ENCODE results near the gene IGFL2.
"Not testable (repeated sequence)": the region's sequence is repeated elsewhere in the genome, so short reads cannot be mapped to it uniquely, and the experiment has no call there.

Gene IGFL2

GRCh38 chr19:46189971-46190888 is 42.2 kb downstream of the IGFL2 start:
- no peak for DNase-seq

GRCh38 chr19:46191356-46191755 is 43.3 kb downstream of the IGFL2 start:
- DNase-seq, result no peak

GRCh38 chr19:46191972-46192371 is 43.9 kb downstream of the IGFL2 start:
- DNase-seq, result no peak

GRCh38 chr19:46192626-46192991 is 44.6 kb downstream of the IGFL2 start:
- not testable (repeated sequence) for DNase-seq

- DNase-seq, result peak in 3 of 58 donors; percentile 1 to 50 (median 10)
These were observed 45.1 kb downstream of the IGFL2 start for GRCh38 chr19:46192992-46193650.

- no peak for DNase-seq
These were observed 45.6 kb downstream of the IGFL2 start for GRCh38 chr19:46193678-46194077.

- DNase-seq, result no peak
These were observed 47.1 kb downstream of the IGFL2 start for GRCh38 chr19:46195104-46195503.

GRCh38 chr19:46195919-46196318 is 47.9 kb downstream of the IGFL2 start:
- not testable (repeated sequence) for DNase-seq

- DNase-seq, result no peak
These were observed 48.5 kb downstream of the IGFL2 start for GRCh38 chr19:46196410-46197124.

- no peak for DNase-seq
These were observed 49.5 kb downstream of the IGFL2 start for GRCh38 chr19:46197314-46198070.

GRCh38 chr19:46198756-46199155 is 50.7 kb downstream of the IGFL2 start:
- no peak for DNase-seq

- DNase-seq, result peak in 16 of 58 donors; percentile 2 to 67 (median 19)
These were observed 53.6 kb downstream of the IGFL2 start for GRCh38 chr19:46201454-46202310.

- no peak for DNase-seq
These were observed 54.4 kb downstream of the IGFL2 start for GRCh38 chr19:46202426-46202825.

- DNase-seq, result peak in 2 of 58 donors; percentile 17 to 18
These were observed 55.1 kb downstream of the IGFL2 start for GRCh38 chr19:46202872-46203860.

GRCh38 chr19:46204008-46204407 is 56.0 kb downstream of the IGFL2 start:
- DNase-seq, result no peak

GRCh38 chr19:46205183-46205984 is 57.3 kb downstream of the IGFL2 start:
- no peak for DNase-seq

GRCh38 chr19:46206176-46206575 is 58.1 kb downstream of the IGFL2 start:
- DNase-seq, result no peak

- DNase-seq, result no peak
These were observed 58.6 kb downstream of the IGFL2 start for GRCh38 chr19:46206682-46207081.

Data from anterior cingulate cortex (tissue), 58 donors.